OCI-LY1 (cell line): Measurements from ENCODE around the gene AOC3.
"Not testable (repeated sequence)": the region's sequence is repeated elsewhere in the genome, so short reads cannot be mapped to it uniquely, and the experiment has no call there.

Source experiments
- H2AFZ ChIP-seq: fragments of 200-600 bp; sonication (generic), shearing (Covaris generic); 2 replicates; pipeline ENCODE4 v1.6.0; 2014; ENCODE audit warnings: antibody characterized with exemption, mild to moderate bottlenecking, low read length
- H3F3A ChIP-seq: fragments of 200-600 bp; sonication (generic), shearing (Covaris generic); 2 replicates; pipeline ENCODE4 v1.6.0; 2014; ENCODE audit warnings: mild to moderate bottlenecking, antibody characterized with exemption, low read length, moderate library complexity; ENCODE audit not compliant: insufficient read depth
- H3K27ac ChIP-seq: fragments of 200-600 bp; sonication (generic); 2 replicates; pipeline ENCODE4 v1.5.1; 2014; ENCODE audit warnings: low read length, mixed run types, mild to moderate bottlenecking, low read depth; ENCODE audit not compliant: poor library complexity, severe bottlenecking
- H3K27me3 ChIP-seq: fragments of 200-600 bp; sonication (generic); 2 replicates; pipeline ENCODE4 v1.6.0; 2014; ENCODE audit warnings: antibody characterized with exemption, mild to moderate bottlenecking, low read length, moderate library complexity; ENCODE audit not compliant: insufficient read depth
- H3K36me3 ChIP-seq: fragments of 200-600 bp; sonication (generic); 2 replicates; pipeline ENCODE4 v1.6.1; 2014; ENCODE audit warnings: mild to moderate bottlenecking, antibody characterized with exemption, low read length, moderate library complexity, mixed read lengths; ENCODE audit not compliant: insufficient read depth
- H3K4me1 ChIP-seq: fragments of 200-600 bp; sonication (generic); 2 replicates; pipeline ENCODE4 v1.5.1; 2014; ENCODE audit warnings: mild to moderate bottlenecking, low read length, moderate library complexity; ENCODE audit not compliant: insufficient read depth, severe bottlenecking
- H3K4me2 ChIP-seq: fragments of 200-600 bp; sonication (generic), shearing (Covaris generic); 2 replicates; pipeline ENCODE4 v1.6.1; 2014; ENCODE audit warnings: low read length
- H3K4me3 ChIP-seq: fragments of 200-600 bp; sonication (generic); 2 replicates; pipeline ENCODE4 v1.5.1; 2014; ENCODE audit warnings: low read length, low read depth, mild to moderate bottlenecking, mixed read lengths; ENCODE audit not compliant: poor library complexity, severe bottlenecking
- H3K79me2 ChIP-seq: fragments of 200-600 bp; shearing (Covaris generic); 2 replicates; pipeline ENCODE4 v1.6.1; 2016; ENCODE audit warnings: mixed run types, low read length, mixed read lengths; ENCODE audit not compliant: insufficient read depth
- H3K9ac ChIP-seq: fragments of 200-600 bp; sonication (generic), shearing (Covaris generic); 2 replicates; pipeline ENCODE4 v1.6.1; 2014; ENCODE audit warnings: mild to moderate bottlenecking, low read length, mixed read lengths
- H3K9me2 ChIP-seq: fragments of 200-600 bp; sonication (generic), shearing (Covaris generic); 2 replicates; pipeline ENCODE4 v1.6.1; 2014; ENCODE audit warnings: low read depth, mild to moderate bottlenecking, low read length, mixed read lengths
- H3K9me3 ChIP-seq: fragments of 200-600 bp; shearing (Covaris generic); 2 replicates; pipeline ENCODE4 v1.6.1; 2014; ENCODE audit warnings: low read length, mixed read lengths
- H4K20me1 ChIP-seq: fragments of 200-600 bp; sonication (generic), shearing (Covaris generic); 2 replicates; pipeline ENCODE4 v1.6.0; 2016; ENCODE audit warnings: mild to moderate bottlenecking, low read length; ENCODE audit not compliant: insufficient read depth
- CTCF ChIP-seq: fragments of 200-600 bp; sonication (generic), shearing (Covaris generic); IDR thresholded peaks from 2 replicates; pipeline ENCODE4 v1.5.1; 2017; ENCODE audit warnings: mild to moderate bottlenecking, antibody characterized with exemption, low read length, moderate library complexity, mixed read lengths
- EZH2 ChIP-seq: fragments of 200-600 bp; sonication (generic), shearing (Covaris generic); IDR thresholded peaks from 2 replicates; pipeline ENCODE4 v1.8.0; 2017; ENCODE audit warnings: borderline replicate concordance, mixed run types, mild to moderate bottlenecking, antibody characterized with exemption, low read length, moderate library complexity, mixed read lengths

AOC3 gene

GRCh38 chr17:42880776-42881310 is 29.8 kb downstream of the AOC3 start:
- no peaks in the 10 kb centered on the region for H3K4me1 ChIP-seq
- no peaks in the 10 kb centered on the region for H3F3A ChIP-seq
- H4K20me1 ChIP-seq: no peaks in the 10 kb centered on the region
- no peak overlapping the region for H3K4me2 ChIP-seq
- H2AFZ ChIP-seq: no peak overlapping the region
- no peaks in the 10 kb centered on the region for H3K9me3 ChIP-seq
- no peaks in the 10 kb centered on the region for H3K79me2 ChIP-seq
- no peaks in the 10 kb centered on the region for H3K9me2 ChIP-seq
- H3K9ac ChIP-seq: no peak overlapping the region
- no peak overlapping the region for H3K27ac ChIP-seq
- no peak for TF ChIP-seq EZH2
- no peak for TF ChIP-seq CTCF
- H3K36me3 ChIP-seq: no peaks in the 10 kb centered on the region
- peaks cover 10% of the 10 kb centered on the region; the same call in 1 of the 2 replicates for H3K27me3 ChIP-seq
- H3K4me3 ChIP-seq: no peak overlapping the region

GRCh38 chr17:42881706-42882105 is 30.7 kb downstream of the AOC3 start:
- not testable (repeated sequence) for H3K4me1 ChIP-seq, H2AFZ ChIP-seq, H3K9me3 ChIP-seq, H3K27ac ChIP-seq, H4K20me1 ChIP-seq, H3F3A ChIP-seq, H3K79me2 ChIP-seq, H3K4me2 ChIP-seq, H3K27me3 ChIP-seq, H3K4me3 ChIP-seq, H3K9ac ChIP-seq, H3K9me2 ChIP-seq, H3K36me3 ChIP-seq

- H4K20me1 ChIP-seq: no peaks in the 10 kb centered on the region
- TF ChIP-seq CTCF: no peak
- TF ChIP-seq EZH2: no peak
- peaks cover 9% of the 10 kb centered on the region; the same call in 1 of the 2 replicates for H3K27me3 ChIP-seq
- H3K4me2 ChIP-seq: no peak overlapping the region
- H3K79me2 ChIP-seq: no peaks in the 10 kb centered on the region
- no peaks in the 10 kb centered on the region for H3F3A ChIP-seq
- no peaks in the 10 kb centered on the region for H3K9me3 ChIP-seq
- H3K4me1 ChIP-seq: no peaks in the 10 kb centered on the region
- no peaks in the 10 kb centered on the region for H3K9me2 ChIP-seq
- H2AFZ ChIP-seq: no peak overlapping the region
- no peak overlapping the region for H3K9ac ChIP-seq
- no peak overlapping the region for H3K27ac ChIP-seq
- no peaks in the 10 kb centered on the region for H3K36me3 ChIP-seq
- no peak overlapping the region for H3K4me3 ChIP-seq
Observed at GRCh38 chr17:42882166-42882565, 31.2 kb downstream of the AOC3 start.

DNA sequence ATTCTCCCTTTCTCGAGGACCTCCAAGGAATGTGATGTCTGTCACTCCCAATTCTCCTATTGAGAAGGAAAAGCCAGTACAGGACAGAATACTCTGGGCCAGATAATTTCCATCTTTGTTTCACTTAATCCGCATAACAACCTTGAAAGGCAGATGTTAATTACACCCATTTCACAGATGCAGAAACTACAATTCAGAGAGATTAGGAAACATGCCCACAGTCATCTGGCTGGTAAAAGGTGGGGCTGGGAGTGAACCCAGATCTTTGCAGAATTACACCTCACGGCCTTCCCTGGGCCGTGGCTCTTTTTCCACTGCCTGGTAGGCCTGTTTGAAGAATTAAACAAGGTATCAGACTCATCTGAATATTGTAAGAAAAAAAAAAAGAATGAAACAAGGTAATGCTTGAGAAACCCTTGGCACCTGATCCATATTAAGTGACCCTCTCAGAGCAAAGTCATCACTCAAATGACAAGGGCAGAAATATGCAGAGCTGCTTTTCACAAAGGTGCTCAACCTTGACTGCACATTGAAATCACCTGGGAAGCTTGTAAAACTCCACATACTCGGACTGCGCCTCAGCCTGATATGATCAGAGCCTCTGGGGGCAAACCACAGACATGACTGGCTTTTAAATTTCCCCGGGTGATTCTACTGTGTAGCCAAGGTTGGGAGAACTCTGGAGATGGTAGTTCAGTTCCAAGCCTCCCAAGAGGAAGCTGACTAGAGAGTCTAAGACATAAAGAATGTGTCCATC is 33.0 kb downstream of the AOC3 start:
- Histone ChIP-seq H3K9me3 (no peaks in the 10 kb centered on the region), H3K79me2 (no peaks in the 10 kb centered on the region), H3K36me3 (no peaks in the 10 kb centered on the region), H3K27ac (no peak overlapping the region), H3K4me3 (no peak overlapping the region), H3K9ac (no peak overlapping the region), H4K20me1 (no peaks in the 10 kb centered on the region), H3F3A (no peaks in the 10 kb centered on the region), H3K4me1 (no peaks in the 10 kb centered on the region), H2AFZ (no peak overlapping the region), H3K9me2 (no peaks in the 10 kb centered on the region), H3K4me2 (no peak overlapping the region), H3K27me3 (peaks cover 4% of the 10 kb centered on the region; the same call in 1 of the 2 replicates)
- TF ChIP-seq CTCF (no peak), EZH2 (no peak)

DNA sequence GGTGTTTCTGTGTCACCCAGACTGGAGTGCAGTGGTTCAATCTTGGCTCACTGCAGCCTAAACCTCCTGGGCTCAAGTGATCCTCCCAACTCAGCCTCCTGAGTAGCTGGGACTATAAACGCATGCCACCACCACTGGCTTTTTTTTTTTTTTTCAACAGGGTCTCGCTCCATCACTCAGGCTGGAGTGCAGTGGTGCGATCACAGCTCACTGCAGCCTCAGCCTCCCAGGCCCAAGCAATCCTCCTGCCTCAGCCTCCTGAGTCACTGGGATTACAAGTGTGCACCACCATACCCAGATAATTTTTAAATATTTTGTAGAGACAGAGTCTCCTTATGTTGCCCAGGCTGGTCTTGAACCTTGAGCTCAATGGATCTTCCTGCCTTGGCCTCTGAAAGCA is 34.8 kb downstream of the AOC3 start:
- not testable (repeated sequence) for H2AFZ ChIP-seq, H3K4me2 ChIP-seq, H3K4me3 ChIP-seq

More for the DNA sequence above, 34.8 kb downstream of the AOC3 start:
- H3K9ac ChIP-seq, H3K4me1 ChIP-seq, H3K27ac ChIP-seq, H3K27me3 ChIP-seq, H3K9me3 ChIP-seq, H3K9me2 ChIP-seq, H3F3A ChIP-seq, H4K20me1 ChIP-seq, H3K79me2 ChIP-seq, H3K36me3 ChIP-seq: not testable (repeated sequence)
